HG03066 (cell line): ENCODE results near the gene AP2M1.

Experiments
- ATAC-seq: cut with Tn5 transposase; IDR thresholded peaks from one replicate; pipeline ENCODE4 v1.9.1; 2021; ENCODE audit warnings: low read depth; ENCODE audit not compliant: unreplicated experiment

AP2M1 gene

GRCh38 chr3:184176377-184177330, 2.0 kb downstream of the AP2M1 start:
- ATAC-seq: no peak

- no peak for ATAC-seq
Observed at GRCh38 chr3:184177331-184177731, 2.7 kb downstream of the AP2M1 start.

- ATAC-seq: no peak
Observed at GRCh38 chr3:184177767-184178306, 3.2 kb downstream of the AP2M1 start.

- no peak for ATAC-seq
Observed at GRCh38 chr3:184178521-184179138, 4.0 kb downstream of the AP2M1 start.

GRCh38 chr3:184180165-184180564, 5.5 kb downstream of the AP2M1 start:
- ATAC-seq: no peak

GRCh38 chr3:184181596-184181995, 6.9 kb downstream of the AP2M1 start:
- no peak for ATAC-seq

- no peak for ATAC-seq
Observed at GRCh38 chr3:184183679-184184078, 9.0 kb downstream of the AP2M1 start.

GRCh38 chr3:184184546-184185230, 10.0 kb downstream of the AP2M1 start:
- ATAC-seq: no peak

GRCh38 chr3:184185461-184186183, 11.0 kb downstream of the AP2M1 start:
- ATAC-seq: peak; percentile 93

GRCh38 chr3:184186184-184186901, 11.7 kb downstream of the AP2M1 start, which contains the start of gene ABCF3:
TSS of gene ABCF3 (plus strand) at chr3:184186199. CDS start at chr3:184186208, 9 bp downstream.
- ATAC-seq: peak; percentile 25

- ATAC-seq: no peak
Observed at GRCh38 chr3:184186902-184187207, 12.2 kb downstream of the AP2M1 start.

- ATAC-seq: no peak
Observed at GRCh38 chr3:184188080-184188479, 13.4 kb downstream of the AP2M1 start.

- ATAC-seq: no peak
Observed at GRCh38 chr3:184189421-184189820, 14.8 kb downstream of the AP2M1 start.

GRCh38 chr3:184192889-184193288, 18.2 kb downstream of the AP2M1 start:
- ATAC-seq: no peak

- no peak for ATAC-seq
Observed at GRCh38 chr3:184193991-184194539, 19.4 kb downstream of the AP2M1 start.

- ATAC-seq: no peak
Observed at GRCh38 chr3:184196536-184196935, 21.9 kb downstream of the AP2M1 start.

GRCh38 chr3:184198509-184198908, 23.9 kb downstream of the AP2M1 start:
- no peak for ATAC-seq

GRCh38 chr3:184200825-184201224, 26.2 kb downstream of the AP2M1 start:
- no peak for ATAC-seq

GRCh38 chr3:184203526-184203925, 28.9 kb downstream of the AP2M1 start:
- ATAC-seq: no peak
